HUDEP-2 (cell line): ENCODE measurements around the gene TGFBRAP1.

Source experiments
- DNase-seq, 76 experiments: peaks; one replicate each; lab custom pipeline; 2025; ENCODE audit not compliant: unreplicated experiment in 76 of 76; lab: John Stamatoyannopoulos, UW

Gene TGFBRAP1

DNA sequence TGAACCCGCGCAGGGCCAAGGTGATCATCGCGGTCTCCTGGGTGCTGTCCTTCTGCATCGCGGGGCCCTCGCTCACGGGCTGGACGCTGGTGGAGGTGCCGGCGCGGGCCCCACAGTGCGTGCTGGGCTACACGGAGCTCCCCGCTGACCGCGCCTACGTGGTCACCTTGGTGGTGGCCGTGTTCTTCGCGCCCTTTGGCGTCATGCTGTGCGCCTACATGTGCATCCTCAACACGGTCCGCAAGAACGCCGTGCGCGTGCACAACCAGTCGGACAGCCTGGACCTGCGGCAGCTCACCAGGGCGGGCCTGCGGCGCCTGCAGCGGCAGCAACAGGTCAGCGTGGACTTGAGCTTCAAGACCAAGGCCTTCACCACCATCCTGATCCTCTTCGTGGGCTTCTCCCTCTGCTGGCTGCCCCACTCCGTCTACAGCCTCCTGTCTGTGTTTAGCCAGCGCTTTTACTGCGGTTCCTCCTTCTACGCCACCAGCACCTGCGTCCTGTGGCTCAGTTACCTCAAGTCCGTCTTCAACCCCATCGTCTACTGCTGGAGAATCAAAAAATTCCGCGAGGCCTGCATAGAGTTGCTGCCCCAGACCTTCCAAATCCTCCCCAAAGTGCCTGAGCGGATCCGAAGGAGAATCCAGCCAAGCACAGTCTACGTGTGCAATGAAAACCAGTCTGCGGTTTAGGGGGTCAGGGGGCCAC, 87.1 kb downstream of the TGFBRAP1 start:
- no peak for DNase-seq

DNA sequence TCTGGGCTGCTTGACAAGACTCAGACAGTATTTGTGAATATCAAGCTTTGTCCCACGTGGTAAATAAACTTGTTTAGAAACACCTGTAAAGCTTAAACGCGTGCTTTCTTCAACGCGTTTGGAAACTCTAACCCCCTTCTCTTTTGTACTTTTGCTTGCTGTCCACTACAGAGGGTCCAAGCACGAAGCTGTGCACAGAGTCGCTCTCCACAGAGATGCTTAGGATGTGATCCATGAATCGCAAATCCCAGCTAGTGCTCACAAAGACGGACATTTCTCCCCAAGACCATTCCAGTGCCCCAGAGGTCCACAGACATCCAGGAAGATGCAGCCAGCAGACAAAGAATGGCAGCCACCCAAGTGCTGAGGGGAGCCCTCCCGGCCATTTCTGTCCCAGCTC, 88.1 kb downstream of the TGFBRAP1 start, which contains the start of gene GPR45:
Gene GPR45, plus strand, starts transcription at position 301 of the 400 bp plus-strand sequence. CDS start 116 bp downstream, outside the sequence.
- no peak for DNase-seq

GRCh38 chr2:105239924-105240323, 89.6 kb downstream of the TGFBRAP1 start:
- DNase-seq: no peak

DNA sequence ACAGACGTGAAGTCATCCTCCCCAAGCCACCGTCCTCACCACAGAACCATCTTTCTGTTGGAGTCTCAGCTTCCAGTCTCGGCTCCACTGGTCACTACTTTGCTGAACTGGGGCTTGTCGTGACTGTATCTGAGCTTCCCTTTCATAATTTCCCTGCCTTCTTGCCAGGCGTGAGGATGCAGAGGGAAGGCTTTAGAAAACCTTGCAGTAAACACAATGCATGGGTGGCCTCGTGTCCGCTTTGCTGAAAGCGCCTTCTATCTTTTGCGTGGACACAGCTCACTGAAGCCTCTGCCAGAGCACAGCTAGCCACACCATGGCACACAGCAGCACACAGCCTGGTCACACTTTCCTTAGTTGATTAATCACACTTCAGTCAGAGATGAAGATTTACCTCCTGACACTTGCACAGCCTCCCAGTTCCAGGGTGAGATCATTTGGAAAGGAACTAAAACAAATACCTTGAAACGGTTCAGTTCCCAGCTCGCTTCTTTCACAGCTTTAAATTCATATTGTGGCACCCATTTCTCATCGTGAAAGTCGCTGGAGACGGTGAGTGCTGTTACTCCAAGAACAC, 90.8 kb downstream of the TGFBRAP1 start:
- DNase-seq: no peak

DNA sequence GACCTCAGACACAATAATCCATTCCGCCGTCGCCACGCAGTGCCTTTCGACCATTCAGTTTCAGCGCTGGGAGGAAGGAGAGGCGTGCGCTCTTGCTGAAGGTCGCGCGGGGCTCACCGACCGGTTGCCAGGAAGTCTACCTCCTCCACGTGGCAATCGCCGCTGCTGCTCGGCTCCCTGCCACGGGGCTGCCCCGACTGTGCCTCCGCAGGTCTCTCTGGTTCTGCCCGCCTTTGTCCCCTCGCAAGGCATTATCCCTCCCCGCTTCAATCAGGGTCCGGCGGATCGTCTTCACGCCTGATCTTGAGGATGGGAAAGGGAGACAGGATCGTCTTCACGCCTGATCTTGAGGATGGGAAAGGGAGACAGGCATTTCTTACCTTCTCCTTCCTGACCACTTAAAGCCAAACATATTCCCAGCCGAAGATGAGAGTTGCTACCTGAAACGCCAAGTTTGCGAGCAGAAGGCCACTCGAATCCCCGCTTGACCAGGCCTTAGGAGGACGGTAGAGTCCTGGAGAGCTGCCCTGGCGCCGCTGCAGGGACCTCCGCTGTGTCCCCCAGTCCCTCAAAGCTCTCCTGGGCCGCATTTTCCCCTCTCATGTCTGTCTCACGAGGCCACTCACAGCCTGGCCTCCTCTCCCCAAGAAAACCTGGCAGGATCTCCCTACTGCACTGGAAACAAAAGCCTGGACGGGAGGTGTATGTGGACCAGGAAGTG, 92.3 kb downstream of the TGFBRAP1 start:
- DNase-seq: no peak

- DNase-seq: no peak
Observed at GRCh38 chr2:105236060-105236424, 93.5 kb downstream of the TGFBRAP1 start.

GRCh38 chr2:105235388-105236059, 94.0 kb downstream of the TGFBRAP1 start:
- DNase-seq: peak in 51 of 76 experiments; percentile 2 to 63 (median 37)

- DNase-seq: no peak
Observed at GRCh38 chr2:105231232-105231619, 98.3 kb downstream of the TGFBRAP1 start.

GRCh38 chr2:105224444-105224843, 105.1 kb downstream of the TGFBRAP1 start:
- DNase-seq: no peak

DNA sequence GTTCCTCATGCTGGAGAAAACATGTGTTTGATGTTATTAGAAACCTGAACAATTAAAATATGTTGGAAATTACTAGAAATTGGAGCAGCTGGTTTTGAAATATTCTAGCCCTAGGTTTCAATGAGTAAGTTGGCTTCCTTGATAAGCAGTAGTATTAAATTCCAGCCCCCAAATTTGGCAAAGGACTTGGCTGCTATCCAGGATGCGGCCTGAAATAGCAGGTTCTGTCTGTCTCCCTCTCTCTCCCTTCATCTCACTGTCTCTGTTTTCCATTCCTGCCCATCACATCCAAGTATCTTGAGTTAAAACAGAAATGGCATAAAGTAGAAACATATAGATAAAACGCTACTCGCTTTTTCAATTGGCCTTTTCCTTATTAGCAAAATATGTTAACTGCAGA, 108.9 kb downstream of the TGFBRAP1 start:
- DNase-seq: no peak

- no peak for DNase-seq
Observed at GRCh38 chr2:105215586-105216192, 113.8 kb downstream of the TGFBRAP1 start.
